HG03342 (cell line): ENCODE measurements around the gene HSBP1.

Experiments used
- ATAC-seq: cut with Tn5 transposase; IDR thresholded peaks from one replicate; pipeline ENCODE4 v1.9.1; 2021; ENCODE audit warnings: mild to moderate bottlenecking, moderate library complexity; ENCODE audit not compliant: unreplicated experiment

HSBP1 gene

DNA sequence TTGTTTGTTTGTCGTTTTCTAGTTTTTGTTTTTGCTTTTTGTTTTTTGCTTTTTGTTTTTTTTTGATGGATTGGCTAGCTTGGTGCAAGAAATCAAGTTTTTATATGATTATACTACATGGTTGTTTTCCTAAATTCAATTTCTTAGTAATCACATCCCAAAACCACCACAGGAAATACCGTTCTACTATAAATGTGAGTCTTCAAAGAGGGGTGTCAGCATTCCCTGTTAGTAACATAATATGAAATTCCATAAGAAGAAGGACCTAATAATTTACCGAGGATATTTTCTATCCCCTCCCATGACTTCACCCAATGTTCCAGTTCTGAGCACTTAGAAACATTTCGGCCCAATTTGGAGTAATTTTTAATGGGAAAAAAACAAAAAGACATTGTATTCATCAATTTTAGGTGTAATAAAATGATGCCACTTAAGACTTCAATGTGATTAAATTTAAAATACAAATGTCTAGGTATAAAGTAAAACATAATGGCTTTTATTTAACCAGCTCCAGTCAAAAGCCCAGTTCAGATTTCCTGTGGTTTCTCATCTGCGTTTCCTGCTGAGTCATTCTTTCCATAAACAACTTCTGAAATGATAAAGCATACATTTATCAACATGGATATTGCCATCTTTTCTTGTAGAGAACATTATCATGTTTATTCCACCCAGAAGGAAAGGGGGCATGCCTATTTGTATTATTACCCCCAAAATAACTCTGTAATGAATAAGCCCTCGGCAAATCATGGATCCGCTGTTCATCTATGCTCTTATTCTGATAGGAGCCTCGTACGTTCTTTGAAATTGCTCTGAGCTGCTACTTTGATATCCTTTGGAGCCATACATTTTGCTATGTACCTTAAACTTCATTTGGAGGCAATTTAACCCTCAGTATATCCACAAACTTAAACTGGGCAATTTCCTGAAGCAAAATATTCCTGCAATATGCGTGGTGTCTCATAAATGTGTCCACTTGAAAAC is 28.1 kb downstream of the HSBP1 start:
- ATAC-seq = no peak

DNA sequence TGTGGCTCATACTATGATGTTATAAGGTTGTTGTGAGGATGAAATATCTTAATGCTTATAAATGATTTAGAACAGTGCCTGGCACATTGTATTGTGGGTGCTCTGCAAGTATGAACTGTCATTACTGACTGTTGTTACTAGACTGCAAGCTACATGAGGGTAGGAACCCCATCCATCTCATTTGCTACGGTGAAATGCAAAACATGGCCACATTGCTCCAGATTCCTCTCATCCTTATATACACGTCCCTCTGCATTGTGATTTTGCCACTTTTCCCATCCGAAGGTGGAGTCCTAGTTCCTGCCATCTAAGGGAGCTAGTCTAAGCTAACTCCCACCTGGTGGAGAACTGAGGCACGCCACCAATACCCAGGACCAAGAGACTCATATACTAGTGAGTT is 29.8 kb downstream of the HSBP1 start:
- ATAC-seq = no peak

DNA sequence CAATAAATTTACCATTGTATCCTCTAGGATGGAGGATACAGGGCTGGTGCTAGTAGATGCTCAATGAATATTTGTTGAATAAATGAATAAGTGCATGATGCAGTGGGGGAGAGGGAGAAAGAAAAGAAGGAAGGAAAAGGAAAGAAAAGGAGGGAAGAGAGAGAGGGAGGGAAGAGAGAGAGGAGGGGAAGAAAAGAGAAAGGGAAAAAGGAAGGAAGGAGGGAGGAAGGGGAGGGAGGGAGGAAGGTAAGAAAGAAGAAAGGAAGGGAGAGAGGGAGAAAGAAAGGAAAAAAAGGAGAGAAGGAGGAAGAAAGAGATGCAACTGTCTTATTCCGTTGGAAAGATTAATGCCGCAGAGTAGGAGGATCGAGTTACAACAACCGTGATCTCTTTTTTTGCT is 30.4 kb downstream of the HSBP1 start:
- ATAC-seq = no peak

DNA sequence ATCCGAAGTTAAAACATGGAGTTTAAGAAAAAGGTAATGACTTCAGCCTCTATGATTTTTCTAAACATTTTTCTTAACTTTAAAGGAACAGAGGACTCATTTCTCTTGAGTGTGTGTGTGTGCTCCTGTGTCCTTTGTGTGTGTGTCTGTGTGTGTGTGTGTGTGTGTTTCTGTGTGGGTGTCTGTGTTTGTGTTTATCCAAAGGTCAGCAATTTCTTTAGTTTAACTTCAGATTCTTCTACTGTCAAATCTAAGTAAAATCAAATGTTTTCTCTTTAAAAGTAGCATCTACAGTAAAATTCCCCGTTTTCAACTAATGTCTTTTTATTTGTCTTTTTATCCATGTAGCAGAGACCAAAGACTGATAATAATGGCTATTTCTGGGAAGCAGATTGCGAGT is 31.8 kb downstream of the HSBP1 start:
- no peak for ATAC-seq

DNA sequence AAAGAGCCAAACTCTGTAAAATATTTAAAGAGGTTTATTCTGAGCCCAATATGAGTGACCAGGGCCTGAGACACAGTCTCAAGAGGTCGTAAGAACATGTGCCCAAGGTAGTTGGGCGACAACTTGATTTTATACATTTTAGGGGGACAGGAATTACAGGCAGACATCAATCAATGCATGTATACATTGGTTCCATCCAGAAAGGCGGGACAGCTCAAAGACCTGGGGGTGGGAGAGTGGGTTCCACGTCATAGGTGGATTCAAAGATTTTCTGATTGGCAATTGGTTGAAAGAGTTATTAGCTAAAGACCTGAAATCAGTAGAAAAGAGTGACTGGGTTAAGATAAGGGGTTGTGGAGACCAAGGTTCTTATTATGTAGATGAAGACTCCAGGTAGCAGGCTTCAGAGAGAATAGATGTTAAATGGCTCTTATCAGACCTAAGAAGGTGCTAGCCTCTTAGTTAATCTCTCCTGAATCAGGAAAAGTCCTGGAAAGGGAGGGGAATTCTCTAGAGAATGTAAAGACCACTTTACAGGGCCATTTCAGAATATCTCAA is 32.4 kb downstream of the HSBP1 start:
- no peak for ATAC-seq

DNA sequence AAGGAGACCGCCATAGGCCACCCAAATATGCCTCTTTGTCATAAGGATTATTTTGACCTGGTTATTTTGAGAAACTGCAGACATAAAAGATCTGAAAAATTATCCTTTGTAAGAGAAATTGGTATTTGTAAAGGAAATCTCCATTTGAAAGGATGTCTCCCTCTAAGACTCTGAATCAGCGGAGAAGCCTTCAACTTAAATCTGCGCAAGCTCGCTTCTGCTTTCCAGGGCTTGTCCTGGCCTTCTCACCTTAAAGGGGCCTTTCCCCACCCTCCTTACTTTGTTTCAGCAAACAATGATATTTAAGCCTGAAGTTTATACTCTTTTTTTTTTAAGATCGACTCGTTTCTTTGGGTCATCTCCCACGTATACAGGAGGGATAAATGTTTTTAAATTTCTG is 34.5 kb downstream of the HSBP1 start:
- ATAC-seq = no peak

DNA sequence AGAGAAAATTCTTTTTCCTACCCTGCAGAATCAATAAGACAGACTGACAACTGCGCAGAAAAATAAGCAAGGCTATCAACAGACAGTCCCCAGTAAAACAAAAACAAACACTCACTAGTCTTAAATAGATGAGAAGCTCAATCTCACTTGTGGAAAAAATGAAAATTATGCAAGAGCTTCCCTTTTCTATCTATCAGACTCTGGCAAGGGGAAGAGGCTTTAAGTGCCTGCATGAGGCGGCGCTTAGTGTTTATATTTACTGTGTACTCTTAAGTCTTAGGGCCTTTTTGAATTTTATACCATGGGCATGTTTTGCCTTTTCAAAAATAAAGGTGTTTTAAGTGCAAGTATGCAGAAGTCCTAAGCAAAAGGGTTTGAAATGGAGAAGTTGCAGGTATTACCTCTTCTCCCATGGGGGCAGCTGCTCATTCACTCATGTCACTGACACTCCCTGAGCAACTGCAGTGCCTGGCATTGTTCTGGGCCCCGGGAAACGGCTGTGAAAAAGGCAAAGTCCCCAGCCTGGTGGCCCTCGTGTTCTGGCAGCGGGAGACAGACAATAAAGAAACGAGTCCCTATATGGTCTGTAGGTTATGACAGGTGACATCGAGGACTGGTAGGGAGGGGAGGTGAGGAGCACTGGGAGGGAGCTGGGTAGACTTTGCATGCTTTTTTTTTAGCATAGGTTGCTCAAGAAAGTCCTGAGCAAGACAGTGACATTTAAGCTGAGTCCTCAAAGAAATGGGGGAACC is 35.2 kb downstream of the HSBP1 start:
- no peak for ATAC-seq

DNA sequence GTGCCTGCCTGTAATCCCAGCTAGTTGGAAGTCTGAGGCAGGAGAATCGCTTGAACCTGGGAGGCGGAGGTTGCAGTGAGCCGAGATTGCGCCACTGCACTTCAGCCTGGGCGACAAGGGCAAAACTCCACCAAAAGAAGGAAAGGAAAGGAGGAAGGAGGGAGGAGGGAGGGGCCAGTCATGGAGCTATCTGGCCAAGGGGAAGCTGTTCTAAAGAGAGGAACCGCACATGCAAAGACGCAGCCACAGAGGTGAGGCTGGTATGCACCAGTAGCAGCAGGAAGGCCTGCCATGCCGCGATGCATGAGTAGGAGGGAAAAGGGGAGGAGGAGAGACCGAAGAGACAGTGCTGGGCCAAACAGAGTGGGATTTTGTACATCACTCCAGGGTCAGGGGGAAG is 35.9 kb downstream of the HSBP1 start:
- no peak for ATAC-seq

DNA sequence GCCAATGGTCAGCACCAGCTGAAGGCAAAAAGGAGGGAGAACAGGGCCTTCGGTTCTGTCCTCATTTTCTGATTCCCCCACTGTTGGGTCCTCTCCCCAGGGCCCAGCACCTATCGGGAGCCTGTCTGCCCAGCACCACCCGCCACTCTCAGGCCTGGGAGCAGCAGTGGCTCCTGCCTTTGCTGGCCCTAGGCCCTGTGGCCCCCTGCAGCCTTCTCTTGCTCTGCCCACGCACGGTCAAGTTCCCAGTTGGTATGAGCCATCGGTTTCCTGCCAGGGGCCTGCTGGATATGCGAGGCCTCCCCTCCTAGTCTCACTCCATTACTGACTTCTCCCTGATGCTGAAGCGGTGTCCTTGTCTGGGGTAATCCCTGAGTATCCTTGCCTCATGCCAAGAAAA is 37.5 kb downstream of the HSBP1 start:
- ATAC-seq = no peak

DNA sequence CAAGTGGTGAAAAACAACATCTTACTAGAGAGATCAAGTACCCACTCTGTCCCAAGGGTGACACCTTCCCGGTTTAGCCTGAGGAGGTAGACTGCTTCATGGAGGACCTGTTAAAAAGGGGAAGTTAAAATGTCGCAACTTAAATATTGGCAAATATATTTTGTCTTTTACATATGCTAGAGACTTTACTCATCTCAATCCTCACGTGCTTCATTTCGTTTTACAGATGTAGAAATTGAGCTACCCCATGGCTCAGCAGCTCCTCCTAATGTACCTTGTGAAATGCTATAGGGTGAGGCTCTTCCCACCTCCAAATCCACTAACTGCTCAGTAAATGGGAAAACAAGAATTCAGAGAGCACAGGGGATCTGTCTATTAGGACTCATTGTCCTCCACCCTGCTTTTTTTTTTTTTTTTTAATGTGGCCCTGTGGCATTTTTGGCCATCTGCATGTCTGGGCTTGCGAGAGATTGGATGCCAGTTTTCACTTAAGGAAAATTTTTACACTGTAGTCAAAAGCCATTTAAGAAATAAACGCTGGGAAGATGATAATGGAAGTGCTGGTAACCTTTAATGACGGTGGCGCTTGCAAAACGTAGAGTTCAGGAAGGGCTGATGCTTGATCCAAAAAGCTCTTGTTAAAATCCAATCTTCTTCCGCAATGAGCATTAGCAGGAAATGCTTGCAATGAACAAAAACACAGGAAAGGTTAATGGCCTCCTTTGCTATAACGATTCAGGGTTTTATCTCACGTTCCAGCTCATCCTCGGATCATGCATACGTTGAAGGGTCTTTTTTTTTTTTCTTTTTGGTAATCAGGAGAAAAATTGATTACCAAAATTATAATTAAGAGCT is 39.8 kb downstream of the HSBP1 start:
- no peak for ATAC-seq

DNA sequence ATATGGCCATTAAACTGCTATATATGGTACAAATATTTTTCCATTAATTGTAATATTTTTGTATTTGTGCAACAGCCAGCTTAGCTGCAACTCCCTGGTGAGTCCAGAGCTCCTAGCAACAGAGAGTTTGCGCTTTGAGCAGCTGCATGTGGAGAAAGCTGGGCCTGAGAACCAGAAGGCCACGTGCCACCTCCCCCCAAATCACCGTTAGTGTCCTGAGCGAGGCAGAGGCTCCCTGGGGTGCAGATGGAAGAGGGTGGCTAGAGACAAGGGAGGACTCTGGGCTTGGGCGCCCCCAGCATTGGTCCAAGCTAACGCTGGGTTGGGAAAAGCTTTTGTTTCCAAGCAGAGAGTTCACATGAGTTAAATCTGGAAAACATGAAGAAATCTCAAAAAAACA is 41.6 kb downstream of the HSBP1 start:
- ATAC-seq = no peak

DNA sequence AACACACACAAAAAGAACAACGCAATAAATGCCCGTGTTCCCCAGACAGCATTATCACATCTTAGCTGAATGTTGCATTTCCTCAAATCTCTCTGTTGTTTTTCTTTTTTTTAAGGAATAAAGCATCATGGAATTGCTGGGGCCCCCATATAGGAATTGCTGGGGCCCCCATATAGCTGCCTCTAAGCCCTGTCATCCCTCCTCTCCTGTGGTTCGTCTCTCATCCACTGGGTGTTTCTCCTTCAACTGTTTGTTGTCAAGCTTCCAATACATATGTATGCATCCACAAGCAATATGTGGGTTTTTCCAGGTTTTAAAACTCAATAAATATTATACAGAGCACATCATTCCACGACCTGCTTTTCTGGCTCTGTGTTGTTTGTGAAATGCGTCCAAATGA is 43.2 kb downstream of the HSBP1 start:
- ATAC-seq = no peak

DNA sequence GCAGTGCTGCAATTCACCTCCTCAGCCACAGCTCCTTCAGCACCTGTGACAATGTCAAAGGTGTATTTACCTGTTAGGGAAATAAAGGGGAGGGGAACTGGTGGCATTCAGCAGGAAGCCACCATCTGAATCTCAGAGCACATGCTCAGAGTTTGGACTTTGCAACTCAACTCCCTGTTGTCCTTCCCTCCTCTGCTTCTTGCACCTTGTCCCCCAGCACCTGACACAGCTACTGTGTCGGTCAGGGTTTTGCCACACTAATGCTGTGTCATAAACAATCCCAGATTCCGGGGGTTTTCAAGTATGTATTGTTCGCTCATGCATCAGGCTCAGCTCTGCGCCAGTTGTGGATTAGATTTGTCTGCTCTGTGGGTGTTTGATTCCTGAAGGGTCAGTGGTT is 43.7 kb downstream of the HSBP1 start:
- ATAC-seq = no peak

DNA sequence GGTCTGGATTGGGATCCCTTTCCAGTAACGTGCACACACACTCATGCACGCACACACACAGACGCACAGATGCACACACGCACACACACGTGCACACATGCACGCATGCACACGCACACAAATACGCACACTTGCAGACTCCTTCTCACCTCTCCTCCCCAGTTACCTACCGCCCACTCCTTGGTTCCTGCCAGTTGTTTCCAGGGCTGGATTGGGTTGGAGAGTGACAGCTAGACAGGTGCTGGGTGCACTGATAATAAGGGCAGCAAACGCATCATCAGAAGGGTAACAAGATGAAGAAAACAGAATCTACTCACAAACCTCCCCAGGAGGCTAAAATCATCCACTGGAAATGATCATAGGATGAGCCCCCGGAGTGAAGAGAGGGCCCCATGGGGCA is 45.0 kb downstream of the HSBP1 start:
- ATAC-seq = no peak

DNA sequence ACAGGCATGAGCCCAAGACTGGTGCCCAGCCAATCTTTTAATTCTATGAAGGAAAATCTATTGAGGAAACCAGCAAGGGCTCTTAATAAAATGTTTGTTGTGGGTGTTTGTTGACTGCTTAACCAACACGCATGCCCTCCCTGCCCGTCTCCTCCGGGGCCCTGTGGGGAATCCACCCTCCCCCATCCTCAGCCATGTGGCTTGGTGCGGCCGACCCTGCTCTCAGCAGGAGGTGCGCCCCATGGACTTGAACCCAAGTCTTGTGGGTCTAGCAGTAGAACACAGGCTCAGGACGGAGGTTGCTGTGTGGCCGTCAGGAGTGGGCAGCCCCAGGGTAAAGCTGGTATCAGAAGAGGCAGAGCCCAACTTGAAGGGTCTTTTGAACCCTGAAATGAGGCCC is 46.1 kb downstream of the HSBP1 start:
- ATAC-seq = no peak

DNA sequence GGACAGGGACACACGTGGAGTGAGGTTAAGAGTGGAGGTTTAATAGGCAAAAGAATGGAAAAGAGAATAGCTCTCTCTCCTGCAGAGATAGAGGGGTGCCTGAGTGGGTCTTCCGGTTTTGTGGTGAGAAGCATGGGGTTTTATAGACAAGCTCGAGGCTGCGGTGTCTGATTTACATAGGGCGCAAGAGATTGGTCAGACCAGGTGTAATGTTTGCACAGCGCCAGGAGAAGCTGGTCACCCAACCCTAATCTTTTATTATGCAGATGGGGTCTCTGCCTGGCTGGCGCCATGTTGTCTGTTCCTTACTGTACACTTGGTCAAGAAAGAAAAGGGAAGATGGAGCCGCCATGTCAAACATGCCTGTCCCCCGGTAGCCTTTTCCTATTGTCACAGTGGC is 46.6 kb downstream of the HSBP1 start:
- no peak for ATAC-seq

DNA sequence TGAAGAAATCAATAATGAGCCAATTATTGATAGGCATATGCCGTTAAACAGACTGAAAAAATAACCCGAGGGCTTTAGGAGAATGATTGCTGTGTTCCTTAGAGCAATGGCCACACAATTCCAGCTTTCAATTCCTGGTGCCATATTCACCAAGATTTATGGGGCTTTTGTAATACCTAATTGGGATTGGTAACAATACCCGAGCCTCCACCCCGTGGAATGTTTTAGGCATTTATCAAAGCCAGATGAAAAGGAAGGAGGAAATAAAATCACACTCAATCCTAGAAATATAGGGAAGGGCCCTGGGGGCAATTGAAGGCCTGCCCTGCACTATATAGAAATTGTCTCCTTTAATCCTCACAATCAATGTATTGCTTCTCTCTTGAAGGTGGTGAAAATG is 49.0 kb downstream of the HSBP1 start:
- no peak for ATAC-seq

DNA sequence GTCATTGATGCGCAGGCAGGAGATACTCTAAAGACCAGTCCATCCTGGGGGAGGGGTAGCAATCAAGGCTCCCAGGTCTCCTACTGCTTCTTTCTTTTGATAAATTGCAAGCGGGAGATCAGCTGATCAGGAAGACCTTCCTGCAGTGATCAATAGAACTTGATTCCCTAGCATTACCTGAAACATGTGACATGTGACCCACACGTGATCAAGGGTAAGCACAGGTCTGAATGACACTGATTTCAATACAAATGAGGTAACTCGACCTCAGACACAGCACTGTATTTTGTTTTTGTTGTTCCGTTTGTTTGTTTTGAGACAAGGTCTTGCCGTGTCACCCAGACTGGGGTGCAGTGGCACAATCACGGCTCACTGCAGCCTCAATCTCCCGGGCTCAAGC is 51.5 kb downstream of the HSBP1 start:
- no peak for ATAC-seq

DNA sequence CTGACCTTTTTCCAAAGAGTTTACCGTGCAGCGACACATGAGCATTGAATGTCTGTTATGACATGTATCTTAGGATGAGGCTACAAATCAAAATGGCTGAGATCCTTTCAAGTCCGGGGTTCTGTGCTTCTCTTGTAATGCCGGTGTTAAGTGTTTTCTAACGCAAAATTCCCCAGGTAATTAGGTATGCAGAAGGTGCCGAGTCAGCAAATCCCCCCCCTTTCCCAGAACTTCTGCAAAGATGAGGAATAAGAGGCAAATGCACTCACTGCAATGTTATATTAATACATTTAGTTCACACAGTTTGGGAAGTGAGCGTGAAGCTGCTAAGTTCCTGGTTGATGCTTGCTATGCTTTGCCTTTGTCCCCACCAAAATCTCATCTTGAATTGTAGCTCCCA is 54.9 kb downstream of the HSBP1 start:
- no peak for ATAC-seq

DNA sequence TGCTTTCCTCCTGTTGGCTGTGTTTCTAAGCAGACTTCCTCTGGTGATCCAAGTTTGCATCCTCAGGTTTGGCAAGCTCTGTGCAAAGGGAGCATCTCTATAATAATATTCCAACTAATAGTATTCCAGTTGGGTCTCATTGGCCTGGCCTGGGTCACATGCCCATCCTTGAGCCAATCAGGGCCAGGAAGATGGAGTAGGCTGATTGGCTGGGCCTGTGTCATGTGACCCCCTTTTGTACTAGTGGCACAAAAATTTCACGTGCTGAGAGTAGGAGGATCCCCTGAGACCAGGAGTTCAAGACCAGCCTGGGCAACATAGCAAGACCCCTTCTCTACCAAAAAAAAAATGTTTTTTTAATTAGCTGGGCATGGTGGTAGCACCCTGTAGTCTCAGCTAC is 55.9 kb downstream of the HSBP1 start:
- no peak for ATAC-seq
